Measurements from ENCODE around the gene RPL37A. TPM values are rescaled to one million over a fixed set of nuclear protein-coding genes. Genes with fewer than 3 reads are reported as not detected.
"Not testable (repeated sequence)": the region's sequence is repeated elsewhere in the genome, so short reads cannot be mapped to it uniquely, and the experiment has no call there.

Gene RPL37A
- total RNA-seq, 1 donor from 2014 or later: 1,979 TPM

GRCh38 chr2:216505133-216506106, 6.8 kb downstream of the RPL37A start:
- ATAC-seq (ENCODE audit: poor library complexity) (no peak), DNase-seq (no peak)
- intact Hi-C loops (cut with DNase I): no loop called here

- no peak for ATAC-seq (ENCODE audit: poor library complexity)
- no peak for DNase-seq
- intact Hi-C loops (cut with DNase I): no loop called here
Measured at GRCh38 chr2:216507220-216508160, 8.8 kb downstream of the RPL37A start.

- ATAC-seq (ENCODE audit: poor library complexity) (peak; percentile 33), DNase-seq (no peak)
- intact Hi-C loops (cut with DNase I): no loop called here
Measured at GRCh38 chr2:216508229-216508628, 9.6 kb downstream of the RPL37A start.

GRCh38 chr2:216516730-216517350, 18.2 kb downstream of the RPL37A start:
- intact Hi-C loops (cut with DNase I): loop anchor here (2.0 kb wide), 1 partner anchor 150 kb away; no protein-coding TSS in a partner anchor
- DNase-seq (no peak), ATAC-seq (ENCODE audit: poor library complexity) (peak; percentile 61)

- ATAC-seq (ENCODE audit: poor library complexity): no peak
- intact Hi-C loops (cut with DNase I): loop anchor here (2.0 kb wide), 1 partner anchor 149 kb away; no protein-coding TSS in a partner anchor
Measured at GRCh38 chr2:216517447-216518225, 19.0 kb downstream of the RPL37A start.

GRCh38 chr2:216518566-216519119, 20.0 kb downstream of the RPL37A start:
- DNase-seq; intact Hi-C loops (cut with DNase I): not testable (repeated sequence)
- peak; percentile 9 for ATAC-seq (ENCODE audit: poor library complexity)

More at GRCh38 chr2:216517447-216518225, 19.0 kb downstream of the RPL37A start:
- DNase-seq: no peak

- intact Hi-C loops (cut with DNase I): no loop called here
- ATAC-seq (ENCODE audit: poor library complexity) (peak; percentile 87), DNase-seq (no peak)
Measured at GRCh38 chr2:216519154-216519762, 20.6 kb downstream of the RPL37A start.

- DNase-seq (no peak), ATAC-seq (ENCODE audit: poor library complexity) (no peak)
- intact Hi-C loops (cut with DNase I): no loop called here
Measured at GRCh38 chr2:216520112-216520511, 21.5 kb downstream of the RPL37A start.

- DNase-seq (no peak), ATAC-seq (ENCODE audit: poor library complexity) (no peak)
- intact Hi-C loops (cut with DNase I): no loop called here
Measured at GRCh38 chr2:216522892-216523502, 24.4 kb downstream of the RPL37A start.

GRCh38 chr2:216525972-216526371, 27.3 kb downstream of the RPL37A start:
- ATAC-seq (ENCODE audit: poor library complexity) (no peak), DNase-seq (no peak)
- intact Hi-C loops (cut with DNase I): no loop called here

GRCh38 chr2:216526939-216527338, 28.3 kb downstream of the RPL37A start:
- ATAC-seq (ENCODE audit: poor library complexity): no peak
- intact Hi-C loops (cut with DNase I): no loop called here

GRCh38 chr2:216527600-216527999, 29.0 kb downstream of the RPL37A start:
- no peak for ATAC-seq (ENCODE audit: poor library complexity)
- no peak for DNase-seq
- intact Hi-C loops (cut with DNase I): no loop called here

More at GRCh38 chr2:216526939-216527338, 28.3 kb downstream of the RPL37A start:
- DNase-seq: no peak

GRCh38 chr2:216532562-216532961, 33.9 kb downstream of the RPL37A start:
- no peak for ATAC-seq (ENCODE audit: poor library complexity)
- DNase-seq: no peak
- intact Hi-C loops (cut with DNase I): no loop called here

- intact Hi-C loops (cut with DNase I): no loop called here
- no peak for ATAC-seq (ENCODE audit: poor library complexity)
- no peak for DNase-seq
Measured at GRCh38 chr2:216533609-216534008, 35.0 kb downstream of the RPL37A start.

GRCh38 chr2:216534809-216535208, 36.2 kb downstream of the RPL37A start:
- ATAC-seq (ENCODE audit: poor library complexity): no peak
- intact Hi-C loops (cut with DNase I): loop anchor here (5.0 kb wide), 1 partner anchor 37 kb away; no protein-coding TSS in a partner anchor
- DNase-seq: no peak

GRCh38 chr2:216535454-216535995, 36.9 kb downstream of the RPL37A start:
- ATAC-seq (ENCODE audit: poor library complexity): peak; percentile 65
- intact Hi-C loops (cut with DNase I): loop anchor here (5.0 kb wide), 1 partner anchor 37 kb away; no protein-coding TSS in a partner anchor
- peak; percentile 77 for DNase-seq

Measured in Right ventricle myocardium superior (tissue), 1 donor.